ENCODE data around the gene FURIN.
"Not testable (repeated sequence)": the region's sequence is repeated elsewhere in the genome, so short reads cannot be mapped to it uniquely, and the experiment has no call there.

The FURIN gene

GRCh38 chr15:90904746-90905145 is 36.4 kb downstream of the FURIN start:
- no peak overlapping the region for H3K4me3 ChIP-seq (replicated peaks; ENCODE audit: low read depth, low read length)
- no peak for DNase-seq (ENCODE audit: extremely low read depth, low read depth)
- TF ChIP-seq CTCF (IDR thresholded peaks at IDR 0.05; ENCODE audit: low read depth, low read length, missing control alignments): no peak

- no peak for TF ChIP-seq CTCF (IDR thresholded peaks at IDR 0.05; ENCODE audit: low read depth, low read length, missing control alignments)
- H3K4me3 ChIP-seq (replicated peaks; ENCODE audit: low read depth, low read length): no peak overlapping the region
- DNase-seq (ENCODE audit: extremely low read depth, low read depth): no peak
Measured at GRCh38 chr15:90905306-90906180, 37.2 kb downstream of the FURIN start.

GRCh38 chr15:90906181-90906849 is 37.9 kb downstream of the FURIN start:
- no peak for TF ChIP-seq CTCF (IDR thresholded peaks at IDR 0.05; ENCODE audit: low read depth, low read length, missing control alignments)
- no peak for DNase-seq (ENCODE audit: extremely low read depth, low read depth)
- H3K4me3 ChIP-seq (replicated peaks; ENCODE audit: low read depth, low read length): no peak overlapping the region

- no peak overlapping the region for H3K4me3 ChIP-seq (replicated peaks; ENCODE audit: low read depth, low read length)
- TF ChIP-seq CTCF (IDR thresholded peaks at IDR 0.05; ENCODE audit: low read depth, low read length, missing control alignments): no peak
- no peak for DNase-seq (ENCODE audit: extremely low read depth, low read depth)
Measured at GRCh38 chr15:90907051-90907660, 38.8 kb downstream of the FURIN start.

GRCh38 chr15:90907838-90908507 is 39.6 kb downstream of the FURIN start:
- H3K4me3 ChIP-seq (replicated peaks; ENCODE audit: low read depth, low read length): no peak overlapping the region
- no peak for DNase-seq (ENCODE audit: extremely low read depth, low read depth)
- no peak for TF ChIP-seq CTCF (IDR thresholded peaks at IDR 0.05; ENCODE audit: low read depth, low read length, missing control alignments)

GRCh38 chr15:90909449-90909848 is 41.1 kb downstream of the FURIN start:
- not testable (repeated sequence) for DNase-seq (ENCODE audit: extremely low read depth, low read depth)

More at GRCh38 chr15:90909449-90909848, 41.1 kb downstream of the FURIN start:
- H3K4me3 ChIP-seq (replicated peaks; ENCODE audit: low read depth, low read length): not testable (repeated sequence)
